Duodenal mucosa (tissue), 2 donors: ENCODE measurements around the gene DDIT4.
A peak's percentile ranks its signal among the peaks of the same experiment; 100 is the strongest.

Experiments used
- H3K27ac ChIP-seq: one replicate; pipeline ENCODE4 v1.7.0; 2013; ENCODE audit warnings: low read depth, low read length
- H3K27me3 ChIP-seq, 2 donors: one replicate each; pipeline ENCODE4 v1.7.0; 2013; ENCODE audit warnings: low read length in 2 of 2, control low read depth in 1 of 2; ENCODE audit not compliant: insufficient read depth in 2 of 2, control insufficient read depth in 1 of 2
- H3K36me3 ChIP-seq, 2 donors: one replicate each; pipeline ENCODE4 v1.7.0; 2013; ENCODE audit warnings: low read length in 2 of 2, control low read depth in 1 of 2; ENCODE audit not compliant: insufficient read depth in 2 of 2, control insufficient read depth in 1 of 2
- H3K4me1 ChIP-seq, 2 donors: one replicate each; pipeline ENCODE4 v1.7.0; 2013; ENCODE audit warnings: low read length in 2 of 2, control low read depth in 1 of 2; ENCODE audit not compliant: insufficient read depth in 2 of 2, control insufficient read depth in 1 of 2
- H3K4me3 ChIP-seq, 2 donors: one replicate each; pipeline ENCODE4 v1.7.0; 2013; ENCODE audit warnings: low read length in 2 of 2, low read depth in 1 of 2
- H3K9ac ChIP-seq, 2 donors: one replicate each; pipeline ENCODE4 v1.7.0; 2013; ENCODE audit warnings: low read length in 2 of 2, low read depth in 1 of 2
- H3K9me3 ChIP-seq, 2 donors: one replicate each; pipeline ENCODE4 v1.7.0; 2013; ENCODE audit warnings: low read length in 2 of 2, control low read depth in 1 of 2; ENCODE audit not compliant: control insufficient read depth in 1 of 2

DDIT4 gene

DNA sequence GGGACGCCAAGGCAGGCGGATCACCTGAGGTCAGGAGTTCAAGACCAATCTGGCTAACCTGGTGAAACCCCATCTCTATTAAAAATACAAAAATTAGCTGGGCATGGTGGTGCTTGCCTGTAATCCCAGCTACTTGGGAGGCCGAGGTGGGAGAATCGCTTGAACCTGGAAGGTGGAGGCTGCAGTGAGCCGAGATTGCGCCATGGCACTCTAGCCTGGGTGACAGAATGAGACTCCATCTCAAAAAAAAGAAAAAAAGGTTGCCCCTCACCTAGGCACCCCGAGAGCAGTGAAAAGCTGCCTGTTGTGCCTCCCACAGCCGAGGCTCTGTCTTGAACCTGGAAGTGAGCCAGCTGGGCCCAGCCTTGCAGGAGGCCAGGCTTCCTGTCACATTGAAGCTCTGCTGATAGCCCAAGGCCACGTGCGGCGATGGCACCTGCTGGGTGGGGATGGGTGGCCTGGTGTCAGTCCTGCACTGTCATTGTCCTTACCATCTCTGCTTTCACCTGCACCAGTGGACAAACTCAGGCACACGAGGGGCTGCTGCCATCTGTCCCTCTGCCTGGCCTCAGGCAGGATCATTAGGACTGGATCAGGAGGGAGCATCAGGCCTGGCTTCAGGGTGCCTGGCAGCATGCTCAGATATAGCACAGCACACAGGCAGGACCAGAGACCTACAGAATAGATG is 43.2 kb downstream of the DDIT4 start:
- peak overlapping the region in 1 of 2 donors; percentile 20 for H3K9ac ChIP-seq
- H3K9me3 ChIP-seq: no peaks in the 10 kb centered on the region
- peak overlapping the region; percentile 16 for H3K27ac ChIP-seq
- H3K27me3 ChIP-seq: no peaks in the 10 kb centered on the region
- H3K36me3 ChIP-seq: no peaks in the 10 kb centered on the region
- peaks cover 56 to 58% of the 10 kb centered on the region in 2 donors for H3K4me1 ChIP-seq
- H3K4me3 ChIP-seq: no peak overlapping the region

DNA sequence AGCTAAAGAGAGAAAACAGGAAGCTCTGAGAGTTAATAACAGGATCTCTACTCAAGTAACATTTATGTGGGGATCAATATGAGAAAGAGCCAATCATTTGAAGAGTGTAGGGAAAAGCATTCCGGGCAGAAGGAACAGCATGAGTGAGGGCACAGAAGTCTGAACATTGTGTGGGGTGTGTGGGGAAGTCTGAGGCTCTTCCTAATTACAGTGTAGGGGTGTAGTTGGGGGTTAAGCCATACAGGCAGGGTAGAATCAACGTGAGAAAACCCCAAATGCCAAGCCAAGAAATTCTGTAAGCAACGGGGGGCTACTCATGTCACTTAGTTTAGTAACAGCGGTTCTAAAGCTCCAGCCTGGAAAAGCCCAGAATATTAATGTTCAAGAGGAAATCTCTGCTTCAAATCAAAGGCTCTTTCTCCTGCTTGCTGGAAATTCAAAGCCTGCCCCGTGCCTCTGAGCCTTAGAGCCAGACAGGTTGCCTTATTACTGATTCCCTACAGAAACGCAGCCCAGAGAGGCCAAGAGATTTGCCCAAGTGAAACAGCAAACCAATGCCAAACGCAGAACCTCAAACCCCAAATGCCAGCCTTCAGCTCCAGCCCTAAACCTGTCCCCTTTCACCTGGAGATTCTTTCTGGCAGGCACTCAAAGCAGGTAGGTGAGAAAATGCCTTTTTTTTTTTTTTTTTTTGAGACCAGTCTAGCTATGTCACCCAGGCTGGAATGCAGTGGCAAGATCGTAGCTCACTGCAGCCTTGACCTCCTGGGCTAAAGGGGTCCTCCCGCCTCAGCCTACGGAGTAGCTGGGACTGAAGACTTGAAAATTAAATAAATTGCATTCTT is 44.9 kb downstream of the DDIT4 start:
- Histone ChIP-seq H3K4me3 (peak overlapping the region; percentile 53 to 65), H3K9me3 (no peaks in the 10 kb centered on the region), H3K4me1 (peaks cover 58 to 64% of the 10 kb centered on the region in 2 donors), H3K27me3 (no peaks in the 10 kb centered on the region), H3K27ac (peak overlapping the region; percentile 90), H3K36me3 (no peaks in the 10 kb centered on the region), H3K9ac (peak overlapping the region; percentile 39 to 72)

DNA sequence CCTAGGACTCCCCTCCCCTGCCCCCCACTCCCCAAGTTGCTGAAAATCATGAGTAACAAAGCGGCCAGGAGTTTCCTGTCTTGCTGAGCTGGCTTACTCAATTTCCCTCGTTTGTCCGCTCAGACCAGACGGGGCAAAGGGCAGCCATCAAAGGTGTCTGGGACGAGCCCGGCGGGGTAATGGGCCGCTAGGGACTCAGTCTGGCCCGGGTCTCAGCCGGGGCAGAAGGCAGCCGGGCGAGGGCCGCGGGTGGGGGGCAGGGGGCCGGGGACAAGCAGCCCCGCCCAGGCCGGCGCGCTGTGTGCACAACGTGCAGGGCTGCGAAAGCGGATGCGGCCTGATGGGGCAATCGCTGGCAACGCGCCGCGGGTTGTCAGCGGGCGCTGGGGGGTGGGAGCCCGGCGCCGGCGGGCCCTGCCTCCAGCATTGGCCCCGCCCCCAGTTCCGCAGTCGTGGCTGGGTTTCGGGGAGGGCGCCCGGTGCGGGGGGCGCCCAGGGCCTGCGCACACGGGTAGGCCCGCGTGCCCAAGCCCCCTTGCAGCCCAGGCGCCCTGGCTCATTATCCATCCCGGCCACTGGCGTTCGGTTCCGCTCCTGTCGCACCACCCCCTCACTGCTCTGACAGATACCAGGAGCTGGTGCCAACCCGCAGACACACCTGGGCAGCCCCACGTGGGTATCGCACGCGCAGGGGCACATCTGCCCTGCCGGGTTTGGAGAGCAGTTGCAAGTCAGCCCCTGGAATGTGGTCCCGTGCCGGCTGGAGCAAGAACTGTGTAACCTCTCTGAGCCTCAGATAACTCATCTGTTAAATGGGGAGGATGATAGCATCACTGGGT is 45.9 kb downstream of the DDIT4 start:
- H3K4me3 ChIP-seq: peak overlapping the region; percentile 53 to 65
- peaks cover 58 to 64% of the 10 kb centered on the region in 2 donors for H3K4me1 ChIP-seq
- no peaks in the 10 kb centered on the region for H3K9me3 ChIP-seq
- H3K27ac ChIP-seq: peak overlapping the region; percentile 90
- no peaks in the 10 kb centered on the region for H3K36me3 ChIP-seq
- no peaks in the 10 kb centered on the region for H3K27me3 ChIP-seq
- H3K9ac ChIP-seq: peak overlapping the region; percentile 61 to 72

DNA sequence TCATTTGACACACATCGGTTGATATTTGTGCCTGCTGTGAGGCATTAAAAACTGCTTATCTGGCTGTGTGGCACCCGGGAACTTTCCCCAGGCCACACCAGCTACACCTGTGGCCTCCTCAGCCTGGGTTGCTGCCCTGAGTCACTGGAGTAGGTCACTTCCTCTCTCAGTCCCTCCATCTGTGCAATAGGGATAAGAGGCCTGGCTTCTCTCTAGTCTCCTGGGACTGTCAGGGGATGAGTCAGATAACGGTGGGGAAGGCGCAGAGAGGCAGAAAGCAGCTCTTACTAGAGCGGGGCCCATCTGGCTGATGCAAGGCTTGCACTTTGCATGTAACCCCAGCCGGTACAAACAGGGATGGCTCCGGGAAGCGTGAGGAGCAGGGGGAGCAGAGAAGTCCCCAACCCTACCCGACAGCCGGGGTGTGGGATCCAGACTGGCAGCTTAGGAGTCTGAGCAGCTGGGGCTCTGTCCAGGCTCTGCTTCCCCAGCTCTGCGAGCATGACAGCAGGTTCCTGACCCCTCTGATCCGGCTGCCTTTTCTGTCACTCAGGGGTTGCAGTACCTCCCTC is 47.0 kb downstream of the DDIT4 start:
- Histone ChIP-seq H3K36me3 (no peaks in the 10 kb centered on the region), H3K27ac (peak overlapping the region; percentile 90), H3K9me3 (no peaks in the 10 kb centered on the region), H3K9ac (peak overlapping the region in 1 of 2 donors; percentile 2), H3K27me3 (no peaks in the 10 kb centered on the region), H3K4me1 (peaks cover 53 to 59% of the 10 kb centered on the region in 2 donors), H3K4me3 (no peak overlapping the region)

DNA sequence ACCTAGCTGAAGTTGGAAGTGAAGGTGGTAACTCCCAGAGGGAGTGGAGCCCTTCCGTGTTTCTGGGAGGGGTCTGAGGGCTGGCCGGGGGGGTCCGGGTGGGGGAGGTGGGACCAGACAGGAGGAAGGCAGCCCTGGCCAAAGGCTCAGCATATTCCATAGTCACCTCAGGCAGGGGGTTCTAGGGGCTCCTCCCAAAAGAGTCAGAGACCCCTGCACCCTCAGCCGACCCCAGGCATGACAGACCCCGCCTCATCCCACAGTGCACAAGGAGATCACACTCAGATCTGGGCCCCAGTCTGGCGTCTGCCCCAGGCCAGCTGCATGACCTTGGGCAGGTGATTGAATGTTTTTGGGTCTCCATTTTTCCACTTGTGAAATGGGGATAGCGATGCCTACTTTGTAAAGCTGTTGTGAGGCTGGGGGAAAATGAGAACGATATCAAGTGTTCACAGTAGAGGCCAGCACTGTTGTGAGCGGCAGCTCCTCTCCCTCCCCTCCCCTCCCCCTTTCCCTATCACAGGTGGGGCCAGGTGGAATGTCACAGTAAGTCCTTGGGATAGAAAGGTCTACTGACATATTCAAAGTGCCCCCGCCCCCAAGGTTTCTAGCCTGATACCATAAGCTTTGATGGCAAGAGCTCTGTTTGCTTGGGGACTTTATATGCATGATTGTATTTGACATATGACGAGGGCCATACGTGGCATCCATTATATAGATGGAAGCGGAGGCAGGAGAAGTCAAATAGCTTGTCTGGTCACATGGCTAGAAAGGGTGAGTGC is 47.7 kb downstream of the DDIT4 start:
- Histone ChIP-seq H3K4me3 (no peak overlapping the region), H3K27ac (peak overlapping the region; percentile 67), H3K27me3 (no peaks in the 10 kb centered on the region), H3K9ac (peak overlapping the region in 1 of 2 donors; percentile 2), H3K9me3 (no peaks in the 10 kb centered on the region), H3K4me1 (peaks cover 47 to 53% of the 10 kb centered on the region in 2 donors), H3K36me3 (no peaks in the 10 kb centered on the region)

DNA sequence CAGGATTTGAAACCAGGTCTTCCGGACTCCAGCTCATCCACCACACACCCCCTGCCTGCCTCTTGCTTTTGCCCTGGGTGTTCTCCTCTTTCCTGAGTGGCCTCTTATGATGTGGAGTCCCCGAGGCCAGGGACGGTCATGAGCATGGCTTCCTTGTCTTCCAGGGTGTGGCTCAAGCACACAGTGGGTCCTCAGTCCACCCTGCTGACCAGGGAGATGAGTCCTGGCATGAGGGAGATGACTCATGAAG is 48.2 kb downstream of the DDIT4 start:
- Histone ChIP-seq H3K4me1 (peaks cover 42 to 48% of the 10 kb centered on the region in 2 donors), H3K27me3 (no peaks in the 10 kb centered on the region), H3K4me3 (no peak overlapping the region)

DNA sequence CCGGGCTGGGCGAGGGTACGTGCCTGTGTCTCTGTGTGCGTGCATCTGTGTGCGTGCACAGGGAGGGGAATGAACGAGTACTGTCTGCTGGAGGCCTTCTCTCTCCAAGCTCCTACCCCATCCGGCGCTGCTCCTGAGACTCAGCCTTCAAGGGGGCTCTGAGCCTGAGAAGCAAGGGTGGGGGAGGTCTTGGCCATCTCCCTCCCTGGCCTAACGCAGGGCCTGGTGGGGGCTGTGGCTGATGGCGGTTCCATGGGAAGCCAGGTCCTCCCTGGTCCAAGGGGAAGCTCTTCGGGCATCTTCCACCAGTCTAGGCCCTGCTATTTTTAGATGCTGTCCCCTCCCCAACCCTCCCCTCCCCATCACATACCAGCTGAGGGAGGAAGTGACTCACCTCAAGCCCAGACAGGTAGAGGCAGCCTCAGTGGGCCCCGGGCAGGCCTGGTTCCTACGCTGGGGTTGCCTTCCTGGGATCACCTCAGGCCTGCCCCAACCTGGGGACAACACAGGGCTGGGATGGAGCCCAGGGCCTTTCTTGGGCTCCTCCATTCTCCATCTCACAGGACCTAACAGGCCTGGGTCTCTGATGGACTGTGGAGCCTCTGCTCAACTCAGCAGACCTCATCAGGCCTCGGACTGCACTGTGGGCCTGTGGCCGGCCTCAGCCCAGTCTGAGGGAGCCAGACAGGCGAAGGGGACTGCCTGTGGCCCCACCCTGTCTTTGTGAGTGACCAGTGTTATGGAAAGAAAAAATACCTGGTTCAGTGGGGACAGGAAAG is 48.7 kb downstream of the DDIT4 start:
- H3K36me3 ChIP-seq: no peaks in the 10 kb centered on the region
- no peaks in the 10 kb centered on the region for H3K27me3 ChIP-seq
- H3K27ac ChIP-seq: no peak overlapping the region
- no peak overlapping the region for H3K9ac ChIP-seq
- no peak overlapping the region for H3K4me3 ChIP-seq
- H3K4me1 ChIP-seq: peaks cover 37 to 43% of the 10 kb centered on the region in 2 donors
- no peaks in the 10 kb centered on the region for H3K9me3 ChIP-seq

More for the DNA sequence above, 48.2 kb downstream of the DDIT4 start:
- Histone ChIP-seq H3K9me3 (no peaks in the 10 kb centered on the region), H3K9ac (no peak overlapping the region), H3K27ac (no peak overlapping the region), H3K36me3 (no peaks in the 10 kb centered on the region)

DNA sequence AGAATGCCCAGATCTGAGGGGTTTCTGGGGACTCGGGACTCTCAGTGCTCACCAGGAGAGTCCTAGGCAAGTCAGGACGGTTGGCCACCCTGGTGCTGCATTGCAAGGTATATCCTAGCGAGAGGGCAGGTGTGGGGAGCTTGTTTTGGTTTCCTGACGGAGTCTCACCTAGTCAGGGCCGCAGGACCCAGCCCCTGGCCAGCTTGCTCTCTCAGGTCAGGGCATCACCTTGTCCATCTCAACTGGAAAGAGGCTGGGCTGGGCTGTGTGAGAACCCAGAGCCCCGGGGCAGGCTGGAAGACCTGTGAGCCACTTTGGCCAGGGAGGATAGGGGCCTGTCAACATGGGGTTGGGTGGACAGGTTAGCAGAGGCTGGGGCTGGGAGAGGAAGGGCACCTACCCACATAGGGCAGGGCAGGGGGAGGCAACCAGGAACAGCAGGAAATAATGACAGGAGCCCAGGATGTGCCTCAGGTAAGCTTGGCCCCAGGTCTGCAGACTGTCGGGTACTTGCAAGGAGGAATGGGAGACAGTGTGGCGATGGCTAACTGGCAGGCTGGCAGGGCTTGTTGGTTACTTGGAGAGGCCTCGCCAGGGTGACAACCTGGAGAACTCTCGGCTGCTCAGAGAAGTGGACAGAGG is 49.5 kb downstream of the DDIT4 start:
- H3K27ac ChIP-seq: no peak overlapping the region
- peaks cover 40 to 48% of the 10 kb centered on the region in 2 donors for H3K4me1 ChIP-seq
- H3K9ac ChIP-seq: no peak overlapping the region
- H3K9me3 ChIP-seq: no peaks in the 10 kb centered on the region
- no peak overlapping the region for H3K4me3 ChIP-seq
- H3K36me3 ChIP-seq: no peaks in the 10 kb centered on the region
- H3K27me3 ChIP-seq: no peaks in the 10 kb centered on the region
